Gastroesophageal sphincter (tissue), 3 donors: ENCODE measurements around the gene RTF2.

Experiments
- POLR2A ChIP-seq, 2 donors: fragments of 450-650 bp; IDR thresholded peaks; one replicate each; pipeline ENCODE4 v1.6.1; 2017; ENCODE audit warnings: antibody characterized with exemption in 2 of 2, mild to moderate bottlenecking in 2 of 2, moderate library complexity in 1 of 2
- POLR2AphosphoS5 ChIP-seq: sonication (generic); formaldehyde crosslinking; IDR thresholded peaks from one replicate; pipeline ENCODE4 v1.6.1; 2017; ENCODE audit warnings: antibody characterized with exemption
- TF ChIP-seq, protein P1 (sequence below), 4 experiments: fragments of 200-600 bp in 2 of 4; fragments of 450-650 bp in 2 of 4; sonication (generic) in 1 of 4; IDR thresholded peaks; one replicate each; pipeline ENCODE4 v1.5.1; 2017 to 2019; ENCODE audit warnings: antibody characterized with exemption in 4 of 4, mild to moderate bottlenecking in 2 of 4, moderate library complexity in 2 of 4

DNA sequence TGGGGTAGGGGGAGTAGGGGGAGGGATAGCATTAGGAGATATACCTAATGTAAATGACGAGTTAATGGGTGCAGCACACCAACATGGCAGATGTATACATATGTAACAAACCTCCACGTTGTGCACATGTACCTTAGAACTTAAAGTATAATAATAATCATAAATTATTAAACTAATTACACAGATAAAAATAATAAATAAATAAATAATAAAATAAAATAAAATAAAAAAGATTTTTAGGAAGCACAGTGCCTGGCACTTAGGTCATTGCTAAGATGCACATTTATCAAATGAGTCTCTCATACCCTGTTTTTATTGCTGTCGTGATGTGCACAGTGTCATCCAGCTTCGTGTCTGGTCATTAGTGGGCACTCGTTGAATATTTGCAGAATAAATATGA is 19.0 kb upstream of the RTF2 start:
- TF ChIP-seq POLR2A (IDR thresholded peaks at IDR 0.05) (no peak), POLR2AphosphoS5 (no peak)
- TF ChIP-seq, protein P1, sequence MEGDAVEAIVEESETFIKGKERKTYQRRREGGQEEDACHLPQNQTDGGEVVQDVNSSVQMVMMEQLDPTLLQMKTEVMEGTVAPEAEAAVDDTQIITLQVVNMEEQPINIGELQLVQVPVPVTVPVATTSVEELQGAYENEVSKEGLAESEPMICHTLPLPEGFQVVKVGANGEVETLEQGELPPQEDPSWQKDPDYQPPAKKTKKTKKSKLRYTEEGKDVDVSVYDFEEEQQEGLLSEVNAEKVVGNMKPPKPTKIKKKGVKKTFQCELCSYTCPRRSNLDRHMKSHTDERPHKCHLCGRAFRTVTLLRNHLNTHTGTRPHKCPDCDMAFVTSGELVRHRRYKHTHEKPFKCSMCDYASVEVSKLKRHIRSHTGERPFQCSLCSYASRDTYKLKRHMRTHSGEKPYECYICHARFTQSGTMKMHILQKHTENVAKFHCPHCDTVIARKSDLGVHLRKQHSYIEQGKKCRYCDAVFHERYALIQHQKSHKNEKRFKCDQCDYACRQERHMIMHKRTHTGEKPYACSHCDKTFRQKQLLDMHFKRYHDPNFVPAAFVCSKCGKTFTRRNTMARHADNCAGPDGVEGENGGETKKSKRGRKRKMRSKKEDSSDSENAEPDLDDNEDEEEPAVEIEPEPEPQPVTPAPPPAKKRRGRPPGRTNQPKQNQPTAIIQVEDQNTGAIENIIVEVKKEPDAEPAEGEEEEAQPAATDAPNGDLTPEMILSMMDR (IDR thresholded peaks at IDR 0.05), result no peak
